GM21447 (cell line): Measurements from ENCODE around the gene TOX2.

Experiments
- ATAC-seq: cut with Tn5 transposase; IDR thresholded peaks from one replicate; pipeline ENCODE4 v1.9.1; 2021; ENCODE audit not compliant: unreplicated experiment

TOX2 gene

GRCh38 chr20:43914311-43915210 is at the start of gene TOX2:
TOX2 (plus strand) TSS chr20:43914852; CDS start chr20:43914892, 40 bp downstream.
- ATAC-seq, result no peak

- no peak for ATAC-seq
Measured at GRCh38 chr20:43868091-43868490, 46.6 kb upstream of the TOX2 start.

- ATAC-seq, result no peak
Measured at GRCh38 chr20:43870484-43870883, 44.2 kb upstream of the TOX2 start.

GRCh38 chr20:43878776-43879175 is 35.9 kb upstream of the TOX2 start:
- ATAC-seq, result no peak

GRCh38 chr20:43893930-43894329 is 20.7 kb upstream of the TOX2 start:
- no peak for ATAC-seq

- no peak for ATAC-seq
Measured at GRCh38 chr20:43894491-43894890, 20.2 kb upstream of the TOX2 start.

GRCh38 chr20:43895235-43895634 is 19.4 kb upstream of the TOX2 start:
- no peak for ATAC-seq

- no peak for ATAC-seq
Measured at GRCh38 chr20:43899274-43900120, 15.2 kb upstream of the TOX2 start.

GRCh38 chr20:43900121-43900466 is 14.6 kb upstream of the TOX2 start:
- no peak for ATAC-seq

GRCh38 chr20:43900496-43900895 is 14.2 kb upstream of the TOX2 start:
- ATAC-seq, result no peak

GRCh38 chr20:43901296-43901695 is 13.4 kb upstream of the TOX2 start:
- ATAC-seq, result no peak

GRCh38 chr20:43903953-43904826 is 10.5 kb upstream of the TOX2 start:
- no peak for ATAC-seq

- ATAC-seq, result no peak
Measured at GRCh38 chr20:43904827-43905177, 9.8 kb upstream of the TOX2 start.

- ATAC-seq, result no peak
Measured at GRCh38 chr20:43906505-43907034, 8.1 kb upstream of the TOX2 start.

GRCh38 chr20:43909211-43909610 is 5.4 kb upstream of the TOX2 start:
- ATAC-seq, result no peak

GRCh38 chr20:43909720-43910119 is 4.9 kb upstream of the TOX2 start:
- no peak for ATAC-seq

GRCh38 chr20:43910564-43910963 is 4.1 kb upstream of the TOX2 start:
- ATAC-seq, result no peak

GRCh38 chr20:43911066-43911465 is 3.6 kb upstream of the TOX2 start:
- no peak for ATAC-seq

- ATAC-seq, result no peak
Measured at GRCh38 chr20:43913291-43914025, 1.2 kb upstream of the TOX2 start.
